ENCODE data around the gene APOBEC4.

APOBEC4 gene

DNA sequence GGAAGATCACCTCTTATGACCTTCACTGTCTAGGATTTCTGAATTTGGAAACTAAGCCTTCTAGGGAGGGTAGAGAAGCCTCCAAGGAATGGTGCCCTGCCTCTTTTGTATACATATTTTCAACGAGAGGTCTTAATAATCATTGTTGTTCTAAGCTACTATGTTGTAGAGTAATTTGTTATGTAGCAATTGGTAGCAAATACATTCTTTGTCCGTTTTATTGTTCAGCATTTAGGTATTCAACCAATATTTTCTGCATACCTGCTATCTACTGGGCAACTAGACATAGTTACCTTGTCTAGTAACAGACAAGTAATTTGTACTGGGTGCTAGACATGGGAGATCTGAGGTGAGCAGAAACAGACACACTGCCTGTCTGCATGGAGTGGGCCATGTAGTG lies 42.1 kb downstream of the APOBEC4 start:
- POLR2A ChIA-PET, result no interaction called here
- DNase-seq (ENCODE audit: low read depth, low spot score), result no peak
- H3K4me3 ChIP-seq (ENCODE audit: low read depth, low read length), result no peak overlapping the region
- CTCF ChIA-PET, result interaction anchor here (0.5 to 2.3 kb wide), 3 partner anchors 12 to 64 kb away, joined by 3 to 6 read pairs (median 4); no protein-coding TSS in a partner anchor
- TF ChIP-seq, protein P1, sequence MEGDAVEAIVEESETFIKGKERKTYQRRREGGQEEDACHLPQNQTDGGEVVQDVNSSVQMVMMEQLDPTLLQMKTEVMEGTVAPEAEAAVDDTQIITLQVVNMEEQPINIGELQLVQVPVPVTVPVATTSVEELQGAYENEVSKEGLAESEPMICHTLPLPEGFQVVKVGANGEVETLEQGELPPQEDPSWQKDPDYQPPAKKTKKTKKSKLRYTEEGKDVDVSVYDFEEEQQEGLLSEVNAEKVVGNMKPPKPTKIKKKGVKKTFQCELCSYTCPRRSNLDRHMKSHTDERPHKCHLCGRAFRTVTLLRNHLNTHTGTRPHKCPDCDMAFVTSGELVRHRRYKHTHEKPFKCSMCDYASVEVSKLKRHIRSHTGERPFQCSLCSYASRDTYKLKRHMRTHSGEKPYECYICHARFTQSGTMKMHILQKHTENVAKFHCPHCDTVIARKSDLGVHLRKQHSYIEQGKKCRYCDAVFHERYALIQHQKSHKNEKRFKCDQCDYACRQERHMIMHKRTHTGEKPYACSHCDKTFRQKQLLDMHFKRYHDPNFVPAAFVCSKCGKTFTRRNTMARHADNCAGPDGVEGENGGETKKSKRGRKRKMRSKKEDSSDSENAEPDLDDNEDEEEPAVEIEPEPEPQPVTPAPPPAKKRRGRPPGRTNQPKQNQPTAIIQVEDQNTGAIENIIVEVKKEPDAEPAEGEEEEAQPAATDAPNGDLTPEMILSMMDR (IDR thresholded peaks at IDR 0.05; ENCODE audit: insufficient read depth, low read length, missing control alignments), result no peak

DNA sequence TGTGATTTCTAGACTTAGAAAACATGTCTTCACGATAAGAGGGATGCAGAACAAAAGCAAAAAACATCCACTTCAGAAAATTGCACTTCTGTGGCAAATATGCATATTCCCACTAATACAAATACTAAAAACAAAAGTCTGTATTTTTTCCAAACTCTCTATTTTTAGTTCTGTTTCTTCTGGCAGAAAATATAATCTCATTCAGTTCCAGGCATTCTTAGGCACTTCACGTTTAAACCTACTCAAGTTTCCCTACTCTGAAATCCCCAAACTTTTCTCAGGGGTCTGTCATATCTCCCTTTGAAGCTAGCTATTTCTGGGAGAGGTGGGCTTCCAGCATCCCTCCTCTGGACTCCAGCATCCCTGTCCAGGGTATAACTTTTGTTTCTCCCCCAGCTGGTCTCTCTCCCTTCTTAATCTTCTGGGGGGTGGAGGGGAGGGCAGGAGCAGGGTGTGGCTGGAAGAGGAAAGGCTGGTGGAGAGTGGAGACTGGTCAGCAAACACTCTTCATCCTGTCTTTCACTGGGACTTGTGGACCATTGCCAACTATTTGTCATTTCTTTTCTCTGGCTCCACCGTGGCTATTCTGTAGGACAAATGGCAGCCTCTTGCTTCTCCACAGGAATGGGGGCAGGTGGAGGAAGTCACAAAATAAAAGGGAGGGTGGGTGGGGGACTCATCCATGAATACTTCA lies 43.2 kb downstream of the APOBEC4 start:
- no peak overlapping the region for H3K4me3 ChIP-seq (ENCODE audit: low read depth, low read length)
- TF ChIP-seq, protein P1 (IDR thresholded peaks at IDR 0.05; ENCODE audit: insufficient read depth, low read length, missing control alignments), result no peak
- POLR2A ChIA-PET, result interaction anchor here (1.0 kb wide), 1 partner anchor 23 kb away, joined by 3 read pairs; no protein-coding TSS in a partner anchor
- no peak for DNase-seq (ENCODE audit: low read depth, low spot score)
- CTCF ChIA-PET, result interaction anchor here (0.7 to 3.7 kb wide), 13 partner anchors 9 to 330 kb away, joined by 3 to 18 read pairs (median 4); no protein-coding TSS in a partner anchor

DNA sequence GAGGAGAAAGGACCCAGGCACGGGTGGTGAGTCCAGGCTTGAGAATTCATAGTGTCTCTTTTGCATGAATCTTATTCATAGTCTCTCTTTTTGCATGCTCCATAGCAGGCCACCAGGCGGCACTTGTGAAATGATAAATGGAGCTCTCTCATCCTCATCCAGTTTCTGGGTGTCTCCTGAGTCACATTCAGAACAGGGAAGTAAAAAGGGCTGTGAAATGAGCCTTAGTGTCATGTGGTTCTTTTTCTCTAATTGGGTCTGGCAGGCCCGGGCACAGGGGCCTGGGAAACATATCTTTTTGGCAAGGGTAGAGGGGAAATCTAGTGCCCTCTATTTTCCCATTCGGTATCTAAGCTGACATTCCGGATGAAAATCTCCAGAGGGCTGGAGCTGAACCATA lies 43.8 kb downstream of the APOBEC4 start:
- TF ChIP-seq, protein P1 (IDR thresholded peaks at IDR 0.05; ENCODE audit: insufficient read depth, low read length, missing control alignments), result peak; percentile 42
- no peak for DNase-seq (ENCODE audit: low read depth, low spot score)
- H3K4me3 ChIP-seq (ENCODE audit: low read depth, low read length), result no peak overlapping the region
- ChIA-PET POLR2A (interaction anchor here (0.6 to 1.0 kb wide), 2 partner anchors 11 to 24 kb away, joined by 3 read pairs; no protein-coding TSS in a partner anchor), CTCF (interaction anchor here (0.7 to 3.7 kb wide), 13 partner anchors 9 to 330 kb away, joined by 3 to 18 read pairs (median 4); no protein-coding TSS in a partner anchor)

- CTCF ChIA-PET, result interaction anchor here (1.5 to 3.7 kb wide), 2 partner anchors 9 to 24 kb away, joined by 3 to 18 read pairs; no protein-coding TSS in a partner anchor
- TF ChIP-seq, protein P1 (IDR thresholded peaks at IDR 0.05; ENCODE audit: insufficient read depth, low read length, missing control alignments), result no peak
- no peak overlapping the region for H3K4me3 ChIP-seq (ENCODE audit: low read depth, low read length)
- POLR2A ChIA-PET, result no interaction called here
- no peak for DNase-seq (ENCODE audit: low read depth, low spot score)
Measured at GRCh38 chr1:183607322-183607980, 45.7 kb downstream of the APOBEC4 start.

DNA sequence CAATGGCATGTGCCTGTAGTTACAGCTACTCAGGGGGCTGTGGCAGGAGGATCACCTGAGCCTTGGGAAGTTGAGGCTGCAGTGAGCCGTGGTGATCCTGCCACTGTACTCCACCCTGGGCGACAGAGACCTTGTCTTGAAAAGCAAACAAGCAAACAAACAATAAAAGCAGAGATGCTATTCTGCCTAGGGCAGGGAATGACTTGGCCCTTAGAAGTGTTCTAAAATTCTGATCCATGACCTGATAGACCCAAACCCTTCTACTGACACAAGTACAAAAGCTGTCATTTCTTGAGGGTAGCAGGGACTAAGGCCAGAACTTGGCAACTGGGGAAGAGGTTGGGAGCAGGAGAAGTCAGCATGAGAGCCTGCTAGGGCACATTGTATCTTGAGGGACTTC lies 47.2 kb downstream of the APOBEC4 start:
- H3K4me3 ChIP-seq (ENCODE audit: low read depth, low read length), result no peak overlapping the region
- TF ChIP-seq, protein P1 (IDR thresholded peaks at IDR 0.05; ENCODE audit: insufficient read depth, low read length, missing control alignments), result no peak
- CTCF ChIA-PET, result interaction anchor here (0.6 to 1.5 kb wide), 2 partner anchors 25 to 79 kb away, joined by 3 read pairs; no protein-coding TSS in a partner anchor
- POLR2A ChIA-PET, result no interaction called here
- no peak for DNase-seq (ENCODE audit: low read depth, low spot score)

DNA sequence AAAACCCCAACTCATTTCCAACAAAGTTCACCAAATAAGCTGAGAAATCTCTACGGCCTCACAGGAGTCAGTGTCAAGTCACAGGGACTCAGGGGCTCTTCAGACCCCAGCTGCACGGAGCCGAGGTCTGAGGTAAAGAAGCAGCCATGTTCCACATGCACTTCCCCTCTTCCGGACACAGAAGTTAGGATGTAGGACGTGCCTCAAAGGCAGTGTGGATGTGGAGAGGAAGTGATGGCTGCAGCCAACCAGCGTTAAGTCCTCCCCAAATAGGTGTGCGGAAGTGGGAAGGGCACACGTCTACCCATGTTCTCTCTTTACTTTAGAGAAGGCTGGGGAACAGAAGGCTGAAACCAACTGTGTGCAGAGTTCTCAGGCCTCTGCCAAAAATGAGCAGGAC lies 48.3 kb downstream of the APOBEC4 start:
- DNase-seq (ENCODE audit: low read depth, low spot score), result no peak
- H3K4me3 ChIP-seq (ENCODE audit: low read depth, low read length), result no peak overlapping the region
- POLR2A ChIA-PET, result no interaction called here
- CTCF ChIA-PET, result no interaction called here
- TF ChIP-seq, protein P1 (IDR thresholded peaks at IDR 0.05; ENCODE audit: insufficient read depth, low read length, missing control alignments), result no peak

Measured in AG04449 (cell line).